Spleen (tissue), 11 donors: Measurements from ENCODE around the gene ITGB8. TPM values are rescaled to one million over a fixed set of nuclear protein-coding genes. Genes with fewer than 3 reads are reported as not detected.

Source experiments
- DNase-seq: peaks from one replicate; pipeline ENCODE4 v3.0.0-alpha.2; 2020
- H3K27ac ChIP-seq, 8 donors: fragments of 200-600 bp; sonication (generic) in 7 of 8; 1 replicate in 4 of 8; 2 replicates in 4 of 8; pipeline versions ENCODE4 v1.5.0 to v1.8.0; 2016 to 2021; ENCODE audit warnings: inconsistent platforms in 4 of 8, mild to moderate bottlenecking in 4 of 8, moderate library complexity in 1 of 8
- H3K27me3 ChIP-seq, 7 donors: fragments of 200-600 bp; sonication (generic) in 6 of 7; replicated peaks in 1 of 7; 1 replicate in 4 of 7; 2 replicates in 3 of 7; pipeline versions ENCODE4 v1.5.0 to v1.8.0; 2016 to 2021; ENCODE audit warnings: inconsistent platforms in 3 of 7, mild to moderate bottlenecking in 1 of 7
- H3K36me3 ChIP-seq, 6 donors: fragments of 200-600 bp; sonication (generic) in 5 of 6; 1 replicate in 4 of 6; 2 replicates in 2 of 6; pipeline versions ENCODE4 v1.5.0 to v1.8.0; 2016 to 2021; ENCODE audit warnings: inconsistent platforms in 2 of 6
- H3K4me1 ChIP-seq, 6 donors: fragments of 200-600 bp; sonication (generic) in 5 of 6; 1 replicate in 3 of 6; 2 replicates in 3 of 6; pipeline versions ENCODE4 v1.5.0 to v1.8.0; 2016 to 2021; ENCODE audit warnings: inconsistent platforms in 3 of 6
- H3K4me3 ChIP-seq, 8 donors: fragments of 200-600 bp; sonication (generic) in 7 of 8; 1 replicate in 4 of 8; 2 replicates in 4 of 8; pipeline versions ENCODE4 v1.5.0 to v1.8.0; 2016 to 2021; ENCODE audit warnings: inconsistent platforms in 4 of 8, mild to moderate bottlenecking in 4 of 8, moderate library complexity in 2 of 8
- H3K9me3 ChIP-seq, 8 donors: fragments of 200-600 bp; sonication (generic) in 7 of 8; 1 replicate in 4 of 8; 2 replicates in 4 of 8; pipeline versions ENCODE4 v1.5.0 to v1.8.0; 2016 to 2021; ENCODE audit warnings: inconsistent platforms in 4 of 8
- POLR2A ChIP-seq, 3 donors: fragments of 450-650 bp; IDR thresholded peaks; one replicate each; pipeline ENCODE4 v1.5.1; 2017; ENCODE audit warnings: antibody characterized with exemption in 3 of 3, mild to moderate bottlenecking in 1 of 3
- POLR2AphosphoS5 ChIP-seq, 3 donors: sonication (generic); formaldehyde crosslinking; IDR thresholded peaks; one replicate each; pipeline ENCODE4 v1.5.1; 2017; ENCODE audit warnings: antibody characterized with exemption in 3 of 3
- WGBS, 5 donors: extraction: QIAGEN DNeasy Blood & Tissue Kit in 3 of 5; methylation state at CpG; one replicate each; pipeline versions ENCODE4 v1.1.5 to v1.1.7; 2013 to 2018; 5-methylcytosine and 5-hydroxymethylcytosine counted together
- intact Hi-C: fragments of 100-400 bp; cut with DNase I; formaldehyde crosslinking; loops from one replicate; pipeline ENCODE4 v1.15.0; 2023; ENCODE audit warnings: low total_unique reads
- polyA plus RNA-seq, 3 donors: library from polyadenylated mRNA; stranded (reverse); fragments of 200-250 nt; gene quantifications; one replicate each; pipeline ENCODE4 v1.2.1, GENCODE V29; 2013
- total RNA-seq, 7 donors: library from RNA; depleted of rRNA in 3 of 7; stranded (reverse); fragments of >200 nt in 3 of 7; fragmentation: NEBNext Ultra II Directional in 4 of 7; extraction: Animal tissue kit (Norgen Biotek cat#: 25700) in 4 of 7; gene quantifications; one replicate each; pipeline versions ENCODE4 v1.1.0 to v1.2.1, GENCODE V29; 2016 to 2021
- TF ChIP-seq, protein P1 (sequence below), 11 experiments: fragments of 200-600 bp in 7 of 11; fragments of 450-650 bp in 4 of 11; sonication (generic) in 4 of 11; IDR thresholded peaks in 8 of 11; conservative IDR thresholded peaks in 3 of 11; 1 replicate in 7 of 11; 2 replicates in 4 of 11; pipeline versions ENCODE4 v1.4.0 to v1.8.0; 2016 to 2021; ENCODE audit warnings: antibody characterized with exemption in 11 of 11, inconsistent platforms in 4 of 11, mild to moderate bottlenecking in 1 of 11
- donor health status: healthy with polysubstance abuse.
- donor health status: DM: no; HTN: no; CAD: no; lungs with moderate emphysema.
- donor health status: DM: no; HTN: no; CAD: no.
- donor health status: Bipolar disorder and iron deficiency.
- donor health status: healthy.
- donor health status: DM: no; HTN: no; CAD: no.
- donor health status: DM: yes; HTN: yes; CAD: no.

The ITGB8 gene
- total and polyA plus RNA-seq, 10 donors: 0.11 to 1.1 (median 0.28) TPM

- 81 to 90% (median 83%) methylated on average over 3 of the region's 3 CpGs for WGBS, 5 donors
- Histone ChIP-seq H3K4me3 (no peak overlapping the region), H3K27me3 (no peaks in the 10 kb centered on the region), H3K27ac (no peak overlapping the region), H3K36me3 (no peaks in the 10 kb centered on the region), H3K4me1 (no peaks in the 10 kb centered on the region), H3K9me3 (peaks cover 0 to 12% (median 0%) of the 10 kb centered on the region in 8 donors)
- intact Hi-C loops: no loop called here
- TF ChIP-seq POLR2AphosphoS5 (IDR thresholded peaks at IDR 0.05) (no peak), POLR2A (IDR thresholded peaks at IDR 0.05) (no peak)
- TF ChIP-seq, protein P1, sequence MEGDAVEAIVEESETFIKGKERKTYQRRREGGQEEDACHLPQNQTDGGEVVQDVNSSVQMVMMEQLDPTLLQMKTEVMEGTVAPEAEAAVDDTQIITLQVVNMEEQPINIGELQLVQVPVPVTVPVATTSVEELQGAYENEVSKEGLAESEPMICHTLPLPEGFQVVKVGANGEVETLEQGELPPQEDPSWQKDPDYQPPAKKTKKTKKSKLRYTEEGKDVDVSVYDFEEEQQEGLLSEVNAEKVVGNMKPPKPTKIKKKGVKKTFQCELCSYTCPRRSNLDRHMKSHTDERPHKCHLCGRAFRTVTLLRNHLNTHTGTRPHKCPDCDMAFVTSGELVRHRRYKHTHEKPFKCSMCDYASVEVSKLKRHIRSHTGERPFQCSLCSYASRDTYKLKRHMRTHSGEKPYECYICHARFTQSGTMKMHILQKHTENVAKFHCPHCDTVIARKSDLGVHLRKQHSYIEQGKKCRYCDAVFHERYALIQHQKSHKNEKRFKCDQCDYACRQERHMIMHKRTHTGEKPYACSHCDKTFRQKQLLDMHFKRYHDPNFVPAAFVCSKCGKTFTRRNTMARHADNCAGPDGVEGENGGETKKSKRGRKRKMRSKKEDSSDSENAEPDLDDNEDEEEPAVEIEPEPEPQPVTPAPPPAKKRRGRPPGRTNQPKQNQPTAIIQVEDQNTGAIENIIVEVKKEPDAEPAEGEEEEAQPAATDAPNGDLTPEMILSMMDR (IDR thresholded peaks at IDR 0.05 in 8 of 11, conservative IDR thresholded peaks at IDR 0.05 in 3 of 11): no peak
- no peak for DNase-seq
Measured at GRCh38 chr7:20430664-20431063, 100.0 kb downstream of the ITGB8 start.

- Histone ChIP-seq H3K4me1 (no peaks in the 10 kb centered on the region), H3K4me3 (no peak overlapping the region), H3K27me3 (no peaks in the 10 kb centered on the region), H3K9me3 (peaks cover 0 to 7% (median 0%) of the 10 kb centered on the region in 8 donors), H3K27ac (no peak overlapping the region), H3K36me3 (no peaks in the 10 kb centered on the region)
- whole genome bisulfite sequencing, 5 donors: 71 to 93% (median 73%) methylated on average over 2 of the region's 2 CpGs
- intact Hi-C loops: no loop called here
- no peak for DNase-seq
- TF ChIP-seq POLR2AphosphoS5 (IDR thresholded peaks at IDR 0.05): no peak
- TF ChIP-seq, protein P1 (IDR thresholded peaks at IDR 0.05 in 8 of 11, conservative IDR thresholded peaks at IDR 0.05 in 3 of 11): no peak
- TF ChIP-seq POLR2A (IDR thresholded peaks at IDR 0.05): no peak
Measured at GRCh38 chr7:20431146-20431545, 100.4 kb downstream of the ITGB8 start.

DNA sequence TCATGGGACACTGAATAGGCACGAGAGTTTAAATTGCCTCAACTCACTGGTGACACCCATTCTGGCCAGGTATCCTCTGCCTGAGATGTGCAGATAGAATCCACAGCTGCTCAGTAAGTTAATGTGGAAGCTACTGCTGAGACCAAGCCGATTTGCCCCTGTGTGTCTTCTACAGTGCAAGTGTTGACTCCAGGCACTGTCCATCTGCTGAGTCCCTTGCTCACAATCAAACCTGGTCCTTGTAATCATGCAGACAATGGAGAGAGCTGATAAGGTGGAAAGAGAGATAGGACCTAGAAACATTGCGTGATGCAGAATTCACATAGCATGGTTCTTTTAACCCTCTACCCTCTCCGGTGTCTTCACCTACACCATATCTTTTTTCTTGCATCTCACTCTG lies 101.4 kb downstream of the ITGB8 start:
- no peak overlapping the region for H3K4me3 ChIP-seq
- 75 to 89% (median 83%) methylated on average over 4 of the region's 4 CpGs for WGBS, 5 donors
- H3K9me3 ChIP-seq: no peaks in the 10 kb centered on the region
- intact Hi-C loops: no loop called here
- H3K27ac ChIP-seq: no peak overlapping the region
- TF ChIP-seq, protein P1 (IDR thresholded peaks at IDR 0.05 in 8 of 11, conservative IDR thresholded peaks at IDR 0.05 in 3 of 11): no peak
- TF ChIP-seq POLR2A (IDR thresholded peaks at IDR 0.05) (no peak), POLR2AphosphoS5 (IDR thresholded peaks at IDR 0.05) (no peak)
- no peak for DNase-seq
- H3K4me1 ChIP-seq: no peaks in the 10 kb centered on the region
- H3K36me3 ChIP-seq: no peaks in the 10 kb centered on the region
- no peaks in the 10 kb centered on the region for H3K27me3 ChIP-seq

- Histone ChIP-seq H3K27me3 (no peaks in the 10 kb centered on the region), H3K36me3 (no peaks in the 10 kb centered on the region), H3K9me3 (no peaks in the 10 kb centered on the region), H3K4me1 (peaks cover 0 to 18% (median 0%) of the 10 kb centered on the region in 6 donors), H3K27ac (no peak overlapping the region), H3K4me3 (no peak overlapping the region)
- intact Hi-C loops: no loop called here
- no peak for DNase-seq
- 68 to 80% (median 78%) methylated on average over 3 of the region's 3 CpGs for WGBS, 5 donors
- TF ChIP-seq POLR2A (IDR thresholded peaks at IDR 0.05) (no peak), POLR2AphosphoS5 (IDR thresholded peaks at IDR 0.05) (no peak)
- TF ChIP-seq, protein P1 (IDR thresholded peaks at IDR 0.05 in 8 of 11, conservative IDR thresholded peaks at IDR 0.05 in 3 of 11): no peak
Measured at GRCh38 chr7:20435305-20435704, 104.6 kb downstream of the ITGB8 start.
